HEK293T (cell line): ENCODE results near the gene CDH13.

Experiments used
- ELF4 ChIP-seq: fragments of 450-650 bp; IDR thresholded peaks from 2 replicates; pipeline ENCODE4 v1.6.1; 2017; ENCODE audit warnings: antibody characterized with exemption
- FOXA1 ChIP-seq: fragments of 450-650 bp; IDR thresholded peaks from 2 replicates; pipeline ENCODE4 v1.6.1; 2016; ENCODE audit warnings: mild to moderate bottlenecking
- LEF1 ChIP-seq: fragments of 450-650 bp; IDR thresholded peaks from 2 replicates; pipeline ENCODE4 v1.6.1; 2017; ENCODE audit warnings: mild to moderate bottlenecking, borderline replicate concordance
- PKNOX1 ChIP-seq: fragments of 450-650 bp; IDR thresholded peaks from 2 replicates; pipeline ENCODE4 v1.6.1; 2016
- SP1 ChIP-seq: fragments of 450-650 bp; IDR thresholded peaks from 2 replicates; pipeline ENCODE4 v1.6.1; 2017
- SUZ12 ChIP-seq: fragments of 450-650 bp; IDR thresholded peaks from 2 replicates; pipeline ENCODE4 v1.6.1; 2016; ENCODE audit warnings: mild to moderate bottlenecking

- TF ChIP-seq FOXA1 (no peak), ELF4 (no peak), LEF1 (no peak), PKNOX1 (no peak), SP1 (no peak), SUZ12 (no peak)
Observed at GRCh38 chr16:82862057-82862456, 235.3 kb downstream of the CDH13 start.
